Right lung (tissue), 5 donors: ENCODE data around the gene TSPAN12. TPM values are rescaled to one million over a fixed set of nuclear protein-coding genes. Genes with fewer than 3 reads are reported as not detected.

ENCODE experiments used
- DNase-seq, 2 donors: peaks; one replicate each; pipeline ENCODE4 v3.0.0-alpha.2; 2013
- polyA plus RNA-seq, 5 donors: library from polyadenylated mRNA; unstranded; fragments of 120-200 nt; gene quantifications; one replicate each; pipeline versions ENCODE4 v1.2.1 to v1.2.3, GENCODE V29; 2013; ENCODE audit warnings: inconsistent platforms in 1 of 5, low replicate concordance in 1 of 5; ENCODE audit not compliant: insufficient read length in 5 of 5, insufficient read depth in 1 of 5

The TSPAN12 gene
- polyA plus RNA-seq, 5 donors: 37.2 to 55.2 (median 47.0) TPM

GRCh38 chr7:120760851-120761250 is 97.1 kb downstream of the TSPAN12 start:
- no peak for DNase-seq

DNA sequence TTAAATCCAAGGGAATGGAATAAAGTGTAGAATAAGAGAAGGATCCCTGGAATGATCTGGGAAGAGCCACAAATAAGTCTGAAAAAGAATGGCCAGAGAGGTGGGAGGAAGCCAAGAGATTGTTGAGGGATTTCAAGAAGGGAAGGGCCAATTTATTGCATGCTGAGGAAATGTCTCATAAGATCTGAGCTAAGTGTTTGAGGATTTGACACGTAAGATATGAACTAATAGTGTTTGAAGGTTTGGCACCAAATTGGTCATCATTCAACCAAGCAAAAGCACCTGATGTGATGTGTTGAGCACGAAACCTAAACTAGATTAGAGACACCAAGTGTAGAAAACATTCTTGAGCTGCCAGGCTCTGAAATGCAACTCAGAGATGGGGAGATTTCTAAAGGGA is 97.9 kb downstream of the TSPAN12 start:
- DNase-seq: no peak

GRCh38 chr7:120743128-120743527 is 114.8 kb downstream of the TSPAN12 start:
- DNase-seq: no peak

- no peak for DNase-seq
These were observed 115.6 kb downstream of the TSPAN12 start for GRCh38 chr7:120742372-120742771.

DNA sequence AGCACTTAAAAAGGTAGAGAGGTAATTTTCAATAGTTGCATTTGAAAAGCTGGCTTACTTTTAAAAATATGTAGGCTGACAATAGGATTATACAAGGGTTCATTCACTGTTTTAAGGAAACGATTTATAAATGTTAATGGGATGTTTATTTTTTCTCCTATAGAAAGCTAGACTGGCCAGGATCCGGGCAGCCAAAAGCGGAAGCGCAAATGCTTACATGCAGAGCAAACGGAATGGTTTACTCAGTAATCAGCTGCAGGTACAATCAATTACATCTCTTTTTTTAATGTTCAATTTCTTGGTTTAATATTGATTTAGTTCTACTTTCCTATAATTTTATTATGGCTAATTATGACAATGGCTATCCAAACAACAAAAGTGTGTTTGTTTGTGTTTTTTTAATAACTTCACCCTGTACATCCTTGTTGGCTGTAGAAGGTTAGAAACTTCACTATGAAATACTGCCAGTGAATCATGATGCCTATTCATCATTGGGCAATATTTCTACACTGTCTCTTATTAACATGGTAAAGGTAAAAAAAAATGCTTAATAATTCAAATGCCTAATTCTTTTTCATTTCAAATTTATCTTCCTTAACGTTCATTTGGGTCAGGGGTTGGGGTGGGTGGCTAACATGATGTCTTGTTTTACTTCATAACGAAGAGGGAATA is 116.4 kb downstream of the TSPAN12 start:
- DNase-seq: no peak

DNA sequence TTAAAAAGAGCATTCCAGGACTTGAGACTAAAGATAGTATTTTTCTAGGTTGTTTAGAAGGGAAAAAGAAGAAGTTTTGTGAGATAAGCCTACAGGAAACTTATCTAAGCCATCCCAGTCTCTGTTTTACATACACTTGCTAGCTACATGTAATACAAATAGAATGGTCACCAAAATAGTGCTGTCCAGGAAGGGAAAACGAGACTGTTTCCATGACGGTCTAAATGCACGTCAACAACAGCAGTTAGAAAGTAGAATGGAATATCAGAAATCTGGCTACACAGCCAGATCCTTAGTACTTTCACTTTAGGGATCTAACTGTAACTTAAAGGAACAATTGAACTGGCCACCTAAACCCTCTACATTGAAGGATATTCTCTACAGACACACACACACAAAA is 117.6 kb downstream of the TSPAN12 start:
- peak; percentile 14 to 32 for DNase-seq

DNA sequence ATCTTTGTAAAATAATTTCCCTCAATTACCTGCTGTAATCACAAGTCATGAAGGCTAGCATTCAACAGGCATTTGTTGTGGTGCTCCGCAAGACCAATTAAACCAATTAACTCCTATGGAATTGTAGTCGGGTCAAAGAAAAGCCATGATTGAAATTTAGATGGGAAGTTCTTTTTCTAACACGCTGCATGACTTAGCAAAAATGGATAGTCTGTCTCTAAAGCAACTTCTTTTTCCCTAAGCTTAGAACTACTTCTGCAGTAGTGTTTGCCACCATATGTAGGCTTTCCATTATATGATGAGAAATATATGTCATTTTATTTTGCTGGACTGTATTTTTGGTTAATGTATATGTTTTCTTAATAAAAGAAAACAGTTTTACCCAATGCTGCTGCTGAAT is 119.1 kb downstream of the TSPAN12 start:
- DNase-seq: no peak

Other genes starting within 250 kb of the TSPAN12 start
- 10 to 100 TPM; 29.2 to 49.4 (median 39.2) TPM for gene ING3, start 92.6 kb upstream of the TSPAN12 start, polyA plus RNA-seq
- 10 to 100 TPM; 11.1 to 34.2 (median 25.8) TPM for gene CPED1, start 130.6 kb upstream of the TSPAN12 start, polyA plus RNA-seq